GM13977 (cell line): ENCODE measurements around the gene ARMH4.
A peak's percentile ranks its signal among the peaks of the same experiment; 100 is the strongest.
"Not testable (repeated sequence)": the region's sequence is repeated elsewhere in the genome, so short reads cannot be mapped to it uniquely, and the experiment has no call there.

Experiments used
- DNase-seq: peaks from one replicate; pipeline ENCODE4 v3.0.0; 2012; ENCODE audit warnings: low spot score
- CTCF ChIP-seq: IDR thresholded peaks from 2 replicates; pipeline ENCODE4 v1.5.1; 2012; ENCODE audit warnings: mild to moderate bottlenecking, control low read depth; ENCODE audit not compliant: insufficient read depth; ENCODE audit errors: extremely low read depth, missing control alignments
- in situ Hi-C: fragments of 300-500 bp; cut with MboI; formaldehyde crosslinking; loops from one replicate; pipeline ENCODE4 v1.12.0; 2022; ENCODE audit warnings: low sequenced_read_pairs, low pct_unique_long_range_greater_than_20kb, mixed read lengths, inconsistent platforms; ENCODE audit not compliant: unreplicated experiment

The ARMH4 gene

GRCh38 chr14:58133739-58134138, 18.3 kb downstream of the ARMH4 start:
- in situ Hi-C loops, result no loop called here
- TF ChIP-seq CTCF, result no peak
- DNase-seq, result no peak

- in situ Hi-C loops, result no loop called here
- peak; percentile 4 for TF ChIP-seq CTCF
- no peak for DNase-seq
Observed at GRCh38 chr14:58131386-58131785, 20.6 kb downstream of the ARMH4 start.

GRCh38 chr14:58130116-58130782, 21.8 kb downstream of the ARMH4 start:
- in situ Hi-C loops, result no loop called here
- TF ChIP-seq CTCF, result no peak
- DNase-seq, result no peak

- in situ Hi-C loops, result no loop called here
- TF ChIP-seq CTCF, result no peak
Observed at GRCh38 chr14:58129208-58129607, 22.8 kb downstream of the ARMH4 start.

GRCh38 chr14:58128416-58128815, 23.6 kb downstream of the ARMH4 start:
- no peak for DNase-seq
- no peak for TF ChIP-seq CTCF
- in situ Hi-C loops, result no loop called here

More at GRCh38 chr14:58129208-58129607, 22.8 kb downstream of the ARMH4 start:
- no peak for DNase-seq

GRCh38 chr14:58122546-58122945, 29.5 kb downstream of the ARMH4 start:
- DNase-seq, in situ Hi-C loops: not testable (repeated sequence)

GRCh38 chr14:58121530-58122186, 30.4 kb downstream of the ARMH4 start:
- TF ChIP-seq CTCF, result no peak
- in situ Hi-C loops, result no loop called here

More at GRCh38 chr14:58121530-58122186, 30.4 kb downstream of the ARMH4 start:
- DNase-seq, result no peak
